OCI-LY1 (cell line): Measurements from ENCODE around the gene AKAP13.

Experiments used
- H2AFZ ChIP-seq: fragments of 200-600 bp; sonication (generic), shearing (Covaris generic); 2 replicates; pipeline ENCODE4 v1.6.0; 2014; ENCODE audit warnings: antibody characterized with exemption, mild to moderate bottlenecking, low read length
- H3F3A ChIP-seq: fragments of 200-600 bp; sonication (generic), shearing (Covaris generic); 2 replicates; pipeline ENCODE4 v1.6.0; 2014; ENCODE audit warnings: mild to moderate bottlenecking, antibody characterized with exemption, low read length, moderate library complexity; ENCODE audit not compliant: insufficient read depth
- H3K27ac ChIP-seq: fragments of 200-600 bp; sonication (generic); 2 replicates; pipeline ENCODE4 v1.5.1; 2014; ENCODE audit warnings: low read length, mixed run types, mild to moderate bottlenecking, low read depth; ENCODE audit not compliant: poor library complexity, severe bottlenecking
- H3K27me3 ChIP-seq: fragments of 200-600 bp; sonication (generic); 2 replicates; pipeline ENCODE4 v1.6.0; 2014; ENCODE audit warnings: antibody characterized with exemption, mild to moderate bottlenecking, low read length, moderate library complexity; ENCODE audit not compliant: insufficient read depth
- H3K36me3 ChIP-seq: fragments of 200-600 bp; sonication (generic); 2 replicates; pipeline ENCODE4 v1.6.1; 2014; ENCODE audit warnings: mild to moderate bottlenecking, antibody characterized with exemption, low read length, moderate library complexity, mixed read lengths; ENCODE audit not compliant: insufficient read depth
- H3K4me1 ChIP-seq: fragments of 200-600 bp; sonication (generic); 2 replicates; pipeline ENCODE4 v1.5.1; 2014; ENCODE audit warnings: mild to moderate bottlenecking, low read length, moderate library complexity; ENCODE audit not compliant: insufficient read depth, severe bottlenecking
- H3K4me2 ChIP-seq: fragments of 200-600 bp; sonication (generic), shearing (Covaris generic); 2 replicates; pipeline ENCODE4 v1.6.1; 2014; ENCODE audit warnings: low read length
- H3K4me3 ChIP-seq: fragments of 200-600 bp; sonication (generic); 2 replicates; pipeline ENCODE4 v1.5.1; 2014; ENCODE audit warnings: low read length, low read depth, mild to moderate bottlenecking, mixed read lengths; ENCODE audit not compliant: poor library complexity, severe bottlenecking
- H3K79me2 ChIP-seq: fragments of 200-600 bp; shearing (Covaris generic); 2 replicates; pipeline ENCODE4 v1.6.1; 2016; ENCODE audit warnings: mixed run types, low read length, mixed read lengths; ENCODE audit not compliant: insufficient read depth
- H3K9ac ChIP-seq: fragments of 200-600 bp; sonication (generic), shearing (Covaris generic); 2 replicates; pipeline ENCODE4 v1.6.1; 2014; ENCODE audit warnings: mild to moderate bottlenecking, low read length, mixed read lengths
- H3K9me2 ChIP-seq: fragments of 200-600 bp; sonication (generic), shearing (Covaris generic); 2 replicates; pipeline ENCODE4 v1.6.1; 2014; ENCODE audit warnings: low read depth, mild to moderate bottlenecking, low read length, mixed read lengths
- H3K9me3 ChIP-seq: fragments of 200-600 bp; shearing (Covaris generic); 2 replicates; pipeline ENCODE4 v1.6.1; 2014; ENCODE audit warnings: low read length, mixed read lengths
- H4K20me1 ChIP-seq: fragments of 200-600 bp; sonication (generic), shearing (Covaris generic); 2 replicates; pipeline ENCODE4 v1.6.0; 2016; ENCODE audit warnings: mild to moderate bottlenecking, low read length; ENCODE audit not compliant: insufficient read depth
- CTCF ChIP-seq: fragments of 200-600 bp; sonication (generic), shearing (Covaris generic); IDR thresholded peaks from 2 replicates; pipeline ENCODE4 v1.5.1; 2017; ENCODE audit warnings: mild to moderate bottlenecking, antibody characterized with exemption, low read length, moderate library complexity, mixed read lengths
- EZH2 ChIP-seq: fragments of 200-600 bp; sonication (generic), shearing (Covaris generic); IDR thresholded peaks from 2 replicates; pipeline ENCODE4 v1.8.0; 2017; ENCODE audit warnings: borderline replicate concordance, mixed run types, mild to moderate bottlenecking, antibody characterized with exemption, low read length, moderate library complexity, mixed read lengths

The AKAP13 gene

GRCh38 chr15:85676342-85677098 is 296.1 kb downstream of the AKAP13 start:
- H3K79me2 ChIP-seq: no peaks in the 10 kb centered on the region
- peaks cover 48% of the 10 kb centered on the region; the same call in 1 of the 2 replicates for H3K36me3 ChIP-seq
- no peaks in the 10 kb centered on the region for H3K9me3 ChIP-seq
- H3K27ac ChIP-seq: no peak overlapping the region
- TF ChIP-seq EZH2: no peak
- TF ChIP-seq CTCF: no peak
- no peak overlapping the region for H3K4me3 ChIP-seq
- no peaks in the 10 kb centered on the region for H3F3A ChIP-seq
- no peak overlapping the region for H3K4me2 ChIP-seq
- no peaks in the 10 kb centered on the region for H4K20me1 ChIP-seq
- H2AFZ ChIP-seq: no peak overlapping the region
- H3K9me2 ChIP-seq: no peaks in the 10 kb centered on the region
- H3K27me3 ChIP-seq: no peaks in the 10 kb centered on the region
- no peak overlapping the region for H3K9ac ChIP-seq
- H3K4me1 ChIP-seq: no peaks in the 10 kb centered on the region

GRCh38 chr15:85679231-85679630 is 298.8 kb downstream of the AKAP13 start:
- no peaks in the 10 kb centered on the region for H3K27me3 ChIP-seq
- no peak overlapping the region for H2AFZ ChIP-seq
- no peaks in the 10 kb centered on the region for H3F3A ChIP-seq
- no peaks in the 10 kb centered on the region for H3K79me2 ChIP-seq
- H3K4me3 ChIP-seq: no peak overlapping the region
- no peak overlapping the region for H3K27ac ChIP-seq
- no peaks in the 10 kb centered on the region for H3K9me2 ChIP-seq
- H3K4me2 ChIP-seq: no peak overlapping the region
- H3K9me3 ChIP-seq: no peaks in the 10 kb centered on the region
- no peak for TF ChIP-seq EZH2
- TF ChIP-seq CTCF: no peak
- H3K4me1 ChIP-seq: no peaks in the 10 kb centered on the region
- H4K20me1 ChIP-seq: no peaks in the 10 kb centered on the region
- H3K36me3 ChIP-seq: peaks cover 44% of the 10 kb centered on the region; the same call in 1 of the 2 replicates
- no peak overlapping the region for H3K9ac ChIP-seq

GRCh38 chr15:85681386-85681785 is 301.0 kb downstream of the AKAP13 start:
- Histone ChIP-seq H3K27ac (no peak overlapping the region), H3K4me1 (peaks cover 18% of the 10 kb centered on the region), H3K9me3 (no peaks in the 10 kb centered on the region), H2AFZ (no peak overlapping the region), H3K9ac (no peak overlapping the region), H3K4me3 (no peak overlapping the region), H3K4me2 (no peak overlapping the region), H3K9me2 (no peaks in the 10 kb centered on the region), H3K36me3 (peaks cover 40% of the 10 kb centered on the region; the same call in 1 of the 2 replicates), H3K27me3 (no peaks in the 10 kb centered on the region), H4K20me1 (no peaks in the 10 kb centered on the region), H3K79me2 (no peaks in the 10 kb centered on the region), H3F3A (peaks cover 2% of the 10 kb centered on the region; the same call in 1 of the 2 replicates)
- TF ChIP-seq EZH2 (no peak), CTCF (no peak)
